Activated T-helper 1 cell treated with anti-CD3 and anti-CD28 coated beads, Interleukin-12 subunit alpha, Interleukin-12 subunit beta, Interleukin-2, Interleukin-4 antibody, amounts not matched to agents 30 ng/mL and 10 ng/mL and 1 ng/mL, durations not matched to agents 14 hours and 24 hours and 36 hours (primary cell): ENCODE measurements around the gene CHD1L. TPM values are rescaled to one million over a fixed set of nuclear protein-coding genes. Genes with fewer than 3 reads are reported as not detected.

Experiments used
- DNase-seq: peaks from one replicate; pipeline ENCODE4 v3.0.0; 2021; ENCODE audit warnings: low spot score
- H3K27ac Mint-ChIP-seq: one replicate; pipeline ENCODE4 v1.8.0; 2021; ENCODE audit warnings: mild to moderate bottlenecking, mixed read lengths
- H3K27me3 Mint-ChIP-seq: one replicate; pipeline ENCODE4 v1.8.0; 2022; ENCODE audit warnings: mild to moderate bottlenecking, moderate library complexity, mixed read lengths; ENCODE audit not compliant: insufficient read depth
- H3K36me3 Mint-ChIP-seq: one replicate; pipeline ENCODE4 v1.8.0; 2021; ENCODE audit warnings: low read depth, mixed read lengths
- H3K4me1 Mint-ChIP-seq: one replicate; pipeline ENCODE4 v1.8.0; 2021; ENCODE audit warnings: low read depth, mixed read lengths
- H3K4me3 Mint-ChIP-seq: one replicate; pipeline ENCODE4 v1.8.0; 2021; ENCODE audit warnings: mild to moderate bottlenecking, moderate library complexity, mixed read lengths
- H3K9me3 Mint-ChIP-seq: one replicate; pipeline ENCODE4 v1.8.0; 2021; ENCODE audit warnings: mixed read lengths
- intact Hi-C: fragments of 100-400 bp; cut with micrococcal nuclease; formaldehyde crosslinking; loops from one replicate; pipeline ENCODE4 v1.15.1; 2024
- total RNA-seq: library from RNA; stranded (reverse); gene quantifications from 2 replicates; pipeline ENCODE4 v1.2.3, GENCODE V29; 2022

CHD1L gene
- total RNA-seq, 1 donor from 2014 or later: 75.1 TPM

DNA sequence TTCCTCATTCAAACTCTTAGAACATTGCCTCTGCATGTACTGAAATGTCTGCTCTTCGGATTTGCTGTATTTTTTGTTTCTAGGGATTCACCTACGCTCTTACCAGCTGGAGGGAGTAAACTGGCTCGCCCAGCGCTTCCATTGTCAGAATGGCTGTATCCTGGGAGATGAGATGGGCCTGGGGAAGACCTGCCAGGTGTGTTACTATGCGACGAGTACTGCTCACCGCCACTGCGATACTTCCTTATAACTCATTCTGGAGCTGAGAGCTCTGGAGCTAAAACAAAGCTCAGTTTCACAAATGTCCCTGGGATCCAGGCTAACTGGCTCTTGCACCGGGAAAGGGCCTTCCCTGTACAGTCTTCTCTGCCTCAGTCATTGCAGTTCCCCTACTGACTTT is 10.1 kb downstream of the CHD1L start:
- Mint-ChIP-seq H3K27ac (no peak overlapping the region), H3K4me3 (no peak overlapping the region), H3K36me3 (peaks cover 23% of the 10 kb centered on the region), H3K9me3 (no peaks in the 10 kb centered on the region), H3K27me3 (no peaks in the 10 kb centered on the region), H3K4me1 (peaks cover 21% of the 10 kb centered on the region)
- DNase-seq: no peak
- intact Hi-C loops: no loop called here

GRCh38 chr1:147260956-147261355 is 18.5 kb downstream of the CHD1L start:
- intact Hi-C loops: no loop called here
- H3K27me3 Mint-ChIP-seq: no peaks in the 10 kb centered on the region

GRCh38 chr1:147264158-147264768 is 21.8 kb downstream of the CHD1L start:
- no peaks in the 10 kb centered on the region for H3K9me3 Mint-ChIP-seq
- no peak overlapping the region for H3K27ac Mint-ChIP-seq
- no peaks in the 10 kb centered on the region for H3K27me3 Mint-ChIP-seq
- H3K4me3 Mint-ChIP-seq: no peak overlapping the region
- DNase-seq: no peak
- peaks cover 53% of the 10 kb centered on the region for H3K36me3 Mint-ChIP-seq
- H3K4me1 Mint-ChIP-seq: peaks cover 10% of the 10 kb centered on the region
- intact Hi-C loops: no loop called here

More at GRCh38 chr1:147260956-147261355, 18.5 kb downstream of the CHD1L start:
- H3K4me1 Mint-ChIP-seq: no peaks in the 10 kb centered on the region
- peaks cover 38% of the 10 kb centered on the region for H3K36me3 Mint-ChIP-seq
- no peak overlapping the region for H3K4me3 Mint-ChIP-seq
- no peaks in the 10 kb centered on the region for H3K9me3 Mint-ChIP-seq
- no peak overlapping the region for H3K27ac Mint-ChIP-seq
- no peak for DNase-seq

DNA sequence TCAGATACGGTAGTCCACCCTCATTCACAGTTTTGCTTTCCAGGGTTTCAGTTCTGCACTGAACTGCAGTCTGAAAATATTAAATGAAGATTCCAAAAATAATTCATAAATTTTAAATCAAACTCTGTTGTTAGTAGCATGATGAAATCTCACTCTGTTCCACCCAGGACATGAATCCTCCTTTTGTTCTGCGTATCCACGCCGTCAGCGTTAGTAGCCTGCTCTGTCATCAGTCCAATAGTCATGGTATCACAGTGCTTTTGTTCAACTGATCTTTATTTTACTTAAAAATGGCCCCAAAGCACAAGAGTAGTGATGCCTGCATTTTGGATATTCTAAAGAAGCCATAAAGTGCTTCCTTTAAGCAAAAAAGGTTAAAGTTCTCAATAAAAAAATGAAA is 23.9 kb downstream of the CHD1L start:
- intact Hi-C loops: no loop called here
- no peak overlapping the region for H3K27ac Mint-ChIP-seq
- no peaks in the 10 kb centered on the region for H3K9me3 Mint-ChIP-seq
- DNase-seq: no peak
- no peak overlapping the region for H3K4me3 Mint-ChIP-seq
- peaks cover 10% of the 10 kb centered on the region for H3K4me1 Mint-ChIP-seq
- no peaks in the 10 kb centered on the region for H3K27me3 Mint-ChIP-seq
- peaks cover 47% of the 10 kb centered on the region for H3K36me3 Mint-ChIP-seq

- no peak for DNase-seq
- Mint-ChIP-seq H3K27me3 (no peaks in the 10 kb centered on the region), H3K27ac (no peak overlapping the region), H3K36me3 (peaks cover 48% of the 10 kb centered on the region), H3K9me3 (no peaks in the 10 kb centered on the region), H3K4me3 (no peak overlapping the region), H3K4me1 (peaks cover 10% of the 10 kb centered on the region)
- intact Hi-C loops: no loop called here
Measured at GRCh38 chr1:147267711-147268110, 25.2 kb downstream of the CHD1L start.

DNA sequence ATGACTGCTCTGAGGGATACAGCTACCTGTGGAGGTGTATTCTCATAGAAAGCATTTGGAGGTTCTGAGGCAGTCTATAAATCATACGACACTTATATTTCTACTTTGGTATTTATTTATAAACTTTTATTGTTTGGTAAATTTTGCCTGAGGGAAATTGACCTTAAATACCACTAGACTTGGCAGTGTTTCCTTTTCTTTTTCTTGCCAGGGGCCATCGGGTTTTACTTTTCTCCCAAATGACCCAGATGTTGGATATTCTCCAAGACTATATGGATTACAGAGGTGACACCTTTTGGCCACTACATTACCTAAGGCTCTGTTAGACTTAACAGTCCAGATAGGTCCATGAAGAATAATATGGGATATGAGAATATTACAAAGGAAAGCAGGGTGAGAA is 28.2 kb downstream of the CHD1L start:
- Mint-ChIP-seq H3K9me3 (no peaks in the 10 kb centered on the region), H3K27ac (no peak overlapping the region), H3K4me1 (peaks cover 10% of the 10 kb centered on the region), H3K27me3 (no peaks in the 10 kb centered on the region), H3K36me3 (peaks cover 52% of the 10 kb centered on the region), H3K4me3 (no peak overlapping the region)
- intact Hi-C loops: loop anchor here (5.0 to 10.0 kb wide), 2 partner anchors 224 to 372 kb away; no protein-coding TSS in a partner anchor
- no peak for DNase-seq

- intact Hi-C loops: loop anchor here (5.0 to 10.0 kb wide), 2 partner anchors 223 to 370 kb away; no protein-coding TSS in a partner anchor
- no peak overlapping the region for H3K4me3 Mint-ChIP-seq
- DNase-seq: no peak
- H3K4me1 Mint-ChIP-seq: peaks cover under 1% of the 10 kb centered on the region
- peaks cover 53% of the 10 kb centered on the region for H3K36me3 Mint-ChIP-seq
- no peaks in the 10 kb centered on the region for H3K27me3 Mint-ChIP-seq
- no peak overlapping the region for H3K27ac Mint-ChIP-seq
- H3K9me3 Mint-ChIP-seq: no peaks in the 10 kb centered on the region
Measured at GRCh38 chr1:147272042-147272441, 29.6 kb downstream of the CHD1L start.

DNA sequence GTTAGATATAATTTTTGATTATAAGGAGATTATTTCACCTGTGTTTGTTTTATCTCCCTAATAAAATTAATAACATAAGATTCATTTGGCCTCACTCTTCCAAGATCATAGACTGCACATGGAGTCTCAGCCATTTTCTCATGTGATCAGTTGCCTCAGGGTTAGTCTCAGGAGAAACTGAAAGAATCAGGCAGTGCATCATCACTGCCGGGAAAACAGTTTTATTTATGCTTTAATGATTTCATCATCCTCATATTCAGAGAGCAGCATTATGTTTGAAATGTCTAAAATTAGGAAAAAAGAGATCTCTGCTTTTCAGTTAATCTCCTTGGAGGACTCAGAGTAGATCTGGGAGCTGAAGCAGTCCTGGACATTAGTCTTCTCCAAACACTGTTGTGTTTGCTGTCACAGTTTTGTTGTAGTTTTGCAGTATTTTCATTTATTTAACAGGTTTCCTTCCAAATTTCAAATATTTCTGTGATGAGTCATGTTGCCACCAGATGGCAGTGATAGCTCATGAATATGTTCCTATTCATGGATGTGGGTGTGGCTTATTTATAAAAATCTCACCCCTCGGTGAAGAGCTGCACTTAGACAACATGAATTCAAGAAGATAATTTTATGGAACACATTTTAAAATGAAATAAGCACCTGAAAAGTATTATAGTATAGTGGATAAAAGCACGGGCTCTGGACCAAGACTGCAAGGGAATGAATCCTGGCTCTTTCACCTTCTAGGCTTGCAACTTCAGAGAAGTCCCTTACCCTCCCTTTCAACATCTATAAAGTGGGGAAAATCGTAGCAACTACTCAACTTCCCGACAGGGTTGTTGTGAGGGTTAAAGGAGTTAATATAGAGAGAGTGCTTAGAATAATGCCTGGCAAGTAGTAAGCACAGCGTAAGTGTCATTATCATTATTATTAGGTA is 31.2 kb downstream of the CHD1L start:
- Mint-ChIP-seq H3K9me3 (no peaks in the 10 kb centered on the region), H3K4me1 (no peaks in the 10 kb centered on the region), H3K36me3 (peaks cover 48% of the 10 kb centered on the region), H3K4me3 (no peak overlapping the region), H3K27me3 (no peaks in the 10 kb centered on the region), H3K27ac (no peak overlapping the region)
- intact Hi-C loops: loop anchor here (1.0 to 10.0 kb wide), 4 partner anchors 117 to 619 kb away; no protein-coding TSS in a partner anchor
- peak; percentile 11 for DNase-seq

- Mint-ChIP-seq H3K27ac (no peak overlapping the region), H3K27me3 (no peaks in the 10 kb centered on the region), H3K36me3 (peaks cover 44% of the 10 kb centered on the region), H3K4me3 (no peak overlapping the region), H3K9me3 (no peaks in the 10 kb centered on the region), H3K4me1 (no peaks in the 10 kb centered on the region)
- DNase-seq: no peak
- intact Hi-C loops: no loop called here
Measured at GRCh38 chr1:147281950-147282349, 39.5 kb downstream of the CHD1L start.

GRCh38 chr1:147283011-147283410 is 40.5 kb downstream of the CHD1L start:
- intact Hi-C loops: no loop called here
- no peak overlapping the region for H3K27ac Mint-ChIP-seq

GRCh38 chr1:147287133-147287865 is 44.8 kb downstream of the CHD1L start:
- intact Hi-C loops: no loop called here

More at GRCh38 chr1:147283011-147283410, 40.5 kb downstream of the CHD1L start:
- H3K36me3 Mint-ChIP-seq: peaks cover 45% of the 10 kb centered on the region
- no peaks in the 10 kb centered on the region for H3K27me3 Mint-ChIP-seq
- DNase-seq: no peak
- no peaks in the 10 kb centered on the region for H3K9me3 Mint-ChIP-seq
- H3K4me3 Mint-ChIP-seq: no peak overlapping the region
- H3K4me1 Mint-ChIP-seq: no peaks in the 10 kb centered on the region

GRCh38 chr1:147292012-147292411 is 49.5 kb downstream of the CHD1L start:
- Mint-ChIP-seq H3K9me3 (peaks cover 8% of the 10 kb centered on the region), H3K27me3 (no peaks in the 10 kb centered on the region), H3K36me3 (peaks cover 87% of the 10 kb centered on the region), H3K4me1 (peaks cover 7% of the 10 kb centered on the region), H3K4me3 (no peak overlapping the region), H3K27ac (no peak overlapping the region)
- intact Hi-C loops: no loop called here
- no peak for DNase-seq

More at GRCh38 chr1:147287133-147287865, 44.8 kb downstream of the CHD1L start:
- H3K27me3 Mint-ChIP-seq: no peaks in the 10 kb centered on the region
- H3K36me3 Mint-ChIP-seq: peaks cover 76% of the 10 kb centered on the region
- H3K4me1 Mint-ChIP-seq: peaks cover 7% of the 10 kb centered on the region
- no peak overlapping the region for H3K27ac Mint-ChIP-seq
- no peak overlapping the region for H3K4me3 Mint-ChIP-seq
- DNase-seq: no peak
- H3K9me3 Mint-ChIP-seq: peaks cover 4% of the 10 kb centered on the region
